ENCODE results near the gene MYO15A. TPM values are rescaled to one million over a fixed set of nuclear protein-coding genes. Genes with fewer than 3 reads are reported as not detected.

MYO15A gene
- total RNA-seq (2021; ENCODE audit: unreplicated experiment) (2.8 TPM), Bru-seq, nascent RNA (percentile 26 among the genes with signal in this experiment), BruChase-seq, experiment 1, labeled RNA remaining after a 6-hour chase (percentile 34 among the genes with signal in this experiment), BruChase-seq, experiment 2, labeled RNA remaining after a 2-hour chase (percentile 27 among the genes with signal in this experiment)
- 5.4 and 5.7 TPM in 2 replicates for polyA plus RNA-seq (2012)
- long read RNA-seq, partial matches to known transcripts = 0 of 4 reads
- long read RNA-seq, other reads (novel, unspliced or antisense) = 4 of 4 reads

DNA sequence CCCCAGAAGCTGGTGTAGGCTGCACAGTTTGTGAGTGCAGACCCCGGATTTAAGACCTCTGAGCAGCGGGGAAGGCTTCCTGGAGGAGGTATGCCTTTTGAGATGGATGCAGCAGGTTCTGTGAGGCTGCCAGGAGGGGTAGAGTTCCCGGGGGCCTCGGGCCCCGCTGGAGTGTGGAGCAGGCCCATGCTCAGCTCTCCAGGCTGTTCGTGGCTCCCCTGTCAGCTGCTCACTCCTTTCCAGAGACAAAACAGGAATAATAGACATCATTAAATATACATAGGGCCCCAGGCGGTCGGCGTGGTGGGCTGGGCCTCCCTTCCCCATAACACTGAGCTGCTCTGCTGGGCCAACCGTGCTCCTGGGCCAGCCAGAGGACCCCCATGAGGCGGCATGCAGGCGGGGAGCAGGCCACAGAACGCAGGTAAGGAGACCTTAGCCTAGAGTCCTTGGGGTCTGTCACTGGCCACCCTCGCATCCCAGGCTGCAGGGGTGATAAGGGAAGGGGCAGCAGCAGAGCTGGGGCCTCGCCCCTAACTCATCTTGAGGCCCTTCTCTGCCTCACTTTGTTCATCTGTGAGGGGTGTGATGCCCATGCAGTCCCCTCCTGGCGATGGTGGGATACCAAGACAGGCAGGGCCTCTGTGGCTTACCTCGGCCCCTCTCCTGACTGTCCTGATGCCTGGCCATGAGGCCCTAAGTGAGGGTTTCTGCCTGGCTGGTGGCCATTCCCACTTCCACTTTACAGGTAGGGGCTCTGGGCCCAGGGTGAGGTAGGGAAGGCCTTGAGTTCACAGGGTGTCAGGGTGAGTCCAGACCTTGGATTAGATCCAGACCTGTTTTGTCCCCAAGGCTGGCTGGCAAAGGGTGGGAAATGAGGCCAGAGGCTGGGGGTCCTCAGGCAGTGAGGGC is at the start of gene MYO15A:
Gene MYO15A, plus strand, starts transcription at position 356 of the 912 bp plus-strand sequence. CDS start 10,045 bp downstream, outside the sequence.
- intact Hi-C loops (cut with micrococcal nuclease) = no loop called here

DNA sequence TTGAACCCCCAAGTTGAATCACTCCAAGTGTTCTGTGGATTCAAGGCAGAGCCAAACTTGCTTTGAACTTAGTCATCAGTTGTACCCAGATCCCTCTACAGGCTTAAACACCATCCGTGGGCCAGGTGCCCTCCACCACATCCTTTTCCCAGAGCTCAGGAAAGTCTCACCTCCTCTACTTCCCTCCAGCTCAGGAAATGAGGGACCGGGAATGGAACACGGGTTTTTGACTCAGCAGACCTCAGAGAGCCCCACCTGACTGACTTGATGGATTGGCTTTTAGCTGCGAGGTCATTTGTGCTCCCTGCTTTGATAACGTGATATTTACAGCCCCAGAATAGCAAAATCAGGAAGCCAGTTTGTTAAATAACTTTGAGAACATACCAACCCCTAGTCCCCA is 49.3 kb upstream of the MYO15A start:
- H3K79me2 ChIP-seq (ENCODE audit: insufficient read depth, low read length) = no peaks in the 10 kb centered on the region
- H3K9me2 ChIP-seq (ENCODE audit: insufficient read depth) = no peaks in the 10 kb centered on the region
- no peaks in the 10 kb centered on the region for H4K20me1 ChIP-seq (ENCODE audit: insufficient read depth)
- ChIA-PET CTCF (no interaction called here), POLR2A (no interaction called here), RAD21 (ENCODE audit: low non-redundant PET in 1 of 2, low total read pairs in 2 of 2, uncharacterized antibody in 2 of 2, unreplicated experiment in 2 of 2) (no interaction called here)
- BruUV-seq (replicated peaks) = no TSS peak
- H3K4me2 ChIP-seq (ENCODE audit: low read length) = no peak overlapping the region
- H2AFZ ChIP-seq (ENCODE audit: low read depth, low read length, poor library complexity, severe bottlenecking) = no peak overlapping the region
- H3K36me3 ChIP-seq (ENCODE audit: control insufficient read depth in 1 of 2, insufficient read depth in 2 of 2, low read length in 2 of 2) = peaks cover 11 to 13% of the 10 kb centered on the region in 2 experiments; a peak in 3 of 4 replicates
- no peaks in the 10 kb centered on the region for H3K4me1 ChIP-seq (ENCODE audit: control insufficient read depth in 1 of 2, insufficient read depth in 2 of 2, low read length in 2 of 2)
- H3K9me3 ChIP-seq (ENCODE audit: control insufficient read depth in 1 of 2, insufficient read depth in 1 of 2, low read depth in 1 of 2, low read length in 2 of 2) = no peaks in the 10 kb centered on the region
- ATAC-seq (no peak), DNase-seq (ENCODE audit: low read depth, low spot score) (no peak)
- no peak overlapping the region for H3K4me3 ChIP-seq (replicated peaks in 1 of 2; ENCODE audit: low read depth in 1 of 2, low read length in 2 of 2)
- intact Hi-C loops (cut with micrococcal nuclease) = no loop called here
- H3K27me3 ChIP-seq (ENCODE audit: insufficient read depth, low read length) = no peaks in the 10 kb centered on the region
- H3K27ac ChIP-seq (ENCODE audit: low read depth, low read length) = no peak overlapping the region
- no peak overlapping the region for H3K9ac ChIP-seq (ENCODE audit: low read length)
- TF ChIP-seq EZH2 (IDR thresholded peaks at IDR 0.05) (no peak), POLR2A (IDR thresholded peaks at IDR 0.05; ENCODE audit: borderline replicate concordance, extremely low read depth, insufficient read depth, insufficient read length) (no peak), CTCF (IDR thresholded peaks at IDR 0.05 in 2 of 3, conservative IDR thresholded peaks at IDR 0.05 in 1 of 3; ENCODE audit: borderline replicate concordance in 1 of 3, insufficient read depth in 1 of 3, low read depth in 2 of 3, low read length in 2 of 3) (no peak), EGR1 (IDR thresholded peaks at IDR 0.05; ENCODE audit: low read depth) (no peak), ZFX (IDR thresholded peaks at IDR 0.05) (no peak), SRF (IDR thresholded peaks at IDR 0.05; ENCODE audit: low read depth) (no peak), YY1 (IDR thresholded peaks at IDR 0.05; ENCODE audit: extremely low read depth, insufficient replicate concordance, low read depth, low read length) (no peak), TCF7L2 (IDR thresholded peaks at IDR 0.05; ENCODE audit: borderline replicate concordance, extremely low read depth, insufficient read depth, insufficient read length) (no peak), SIN3A (IDR thresholded peaks at IDR 0.05; ENCODE audit: low read depth) (no peak), SP1 (IDR thresholded peaks at IDR 0.05; ENCODE audit: low read depth) (no peak), POLR2AphosphoS5 (IDR thresholded peaks at IDR 0.05; ENCODE audit: low read depth, low read length) (no peak)
- TF ChIP-seq, protein P1, sequence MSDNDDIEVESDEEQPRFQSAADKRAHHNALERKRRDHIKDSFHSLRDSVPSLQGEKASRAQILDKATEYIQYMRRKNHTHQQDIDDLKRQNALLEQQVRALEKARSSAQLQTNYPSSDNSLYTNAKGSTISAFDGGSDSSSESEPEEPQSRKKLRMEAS (IDR thresholded peaks at IDR 0.05) = no peak
- TF ChIP-seq, protein P2, sequence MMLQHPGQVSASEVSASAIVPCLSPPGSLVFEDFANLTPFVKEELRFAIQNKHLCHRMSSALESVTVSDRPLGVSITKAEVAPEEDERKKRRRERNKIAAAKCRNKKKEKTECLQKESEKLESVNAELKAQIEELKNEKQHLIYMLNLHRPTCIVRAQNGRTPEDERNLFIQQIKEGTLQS (IDR thresholded peaks at IDR 0.05) = no peak

More for the DNA sequence above, at the start of gene MYO15A:
- BruUV-seq (replicated peaks) = no TSS peak
- Histone ChIP-seq H3K9ac (ENCODE audit: low read length) (no peak within 1 kb of the TSS), H4K20me1 (ENCODE audit: insufficient read depth) (no peaks in the 10 kb centered on the region), H2AFZ (ENCODE audit: low read depth, low read length, poor library complexity, severe bottlenecking) (no peak within 1 kb of the TSS), H3K27ac (ENCODE audit: low read depth, low read length) (no peak within 1 kb of the TSS), H3K9me3 (ENCODE audit: control insufficient read depth in 1 of 2, insufficient read depth in 1 of 2, low read depth in 1 of 2, low read length in 2 of 2) (no peaks in the 10 kb centered on the region), H3K36me3 (ENCODE audit: control insufficient read depth in 1 of 2, insufficient read depth in 2 of 2, low read length in 2 of 2) (no peaks in the 10 kb centered on the region; a peak in 1 of 4 replicates), H3K79me2 (ENCODE audit: insufficient read depth, low read length) (no peaks in the 10 kb centered on the region), H3K4me1 (ENCODE audit: control insufficient read depth in 1 of 2, insufficient read depth in 2 of 2, low read length in 2 of 2) (no peaks in the 10 kb centered on the region), H3K4me2 (ENCODE audit: low read length) (no peak within 1 kb of the TSS), H3K9me2 (ENCODE audit: insufficient read depth) (no peaks in the 10 kb centered on the region), H3K27me3 (ENCODE audit: insufficient read depth, low read length) (no peaks in the 10 kb centered on the region), H3K4me3 (replicated peaks in 1 of 2; ENCODE audit: low read depth in 1 of 2, low read length in 2 of 2) (no peak within 1 kb of the TSS)
- ChIA-PET CTCF (no interaction called here), POLR2A (no interaction called here), RAD21 (ENCODE audit: low non-redundant PET in 1 of 2, low total read pairs in 2 of 2, uncharacterized antibody in 2 of 2, unreplicated experiment in 2 of 2) (no interaction called here)
- peak; percentile 15; the same call in 1 of the 2 replicates for ATAC-seq
- TF ChIP-seq, protein P1 (IDR thresholded peaks at IDR 0.05) = no peak
- TF ChIP-seq ZFX (IDR thresholded peaks at IDR 0.05) = no peak
- DNase-seq (ENCODE audit: low read depth, low spot score) = no peak

Data from HCT116 (cell line).